GM21576 (cell line): Measurements from ENCODE around the gene RFC5.
A peak's percentile ranks its signal among the peaks of the same experiment; 100 is the strongest.
"Not testable (repeated sequence)": the region's sequence is repeated elsewhere in the genome, so short reads cannot be mapped to it uniquely, and the experiment has no call there.

Experiments used
- ATAC-seq: cut with Tn5 transposase; IDR thresholded peaks from one replicate; pipeline ENCODE4 v1.9.1; 2021; ENCODE audit warnings: mild to moderate bottlenecking, moderate library complexity; ENCODE audit not compliant: unreplicated experiment

Gene RFC5

DNA sequence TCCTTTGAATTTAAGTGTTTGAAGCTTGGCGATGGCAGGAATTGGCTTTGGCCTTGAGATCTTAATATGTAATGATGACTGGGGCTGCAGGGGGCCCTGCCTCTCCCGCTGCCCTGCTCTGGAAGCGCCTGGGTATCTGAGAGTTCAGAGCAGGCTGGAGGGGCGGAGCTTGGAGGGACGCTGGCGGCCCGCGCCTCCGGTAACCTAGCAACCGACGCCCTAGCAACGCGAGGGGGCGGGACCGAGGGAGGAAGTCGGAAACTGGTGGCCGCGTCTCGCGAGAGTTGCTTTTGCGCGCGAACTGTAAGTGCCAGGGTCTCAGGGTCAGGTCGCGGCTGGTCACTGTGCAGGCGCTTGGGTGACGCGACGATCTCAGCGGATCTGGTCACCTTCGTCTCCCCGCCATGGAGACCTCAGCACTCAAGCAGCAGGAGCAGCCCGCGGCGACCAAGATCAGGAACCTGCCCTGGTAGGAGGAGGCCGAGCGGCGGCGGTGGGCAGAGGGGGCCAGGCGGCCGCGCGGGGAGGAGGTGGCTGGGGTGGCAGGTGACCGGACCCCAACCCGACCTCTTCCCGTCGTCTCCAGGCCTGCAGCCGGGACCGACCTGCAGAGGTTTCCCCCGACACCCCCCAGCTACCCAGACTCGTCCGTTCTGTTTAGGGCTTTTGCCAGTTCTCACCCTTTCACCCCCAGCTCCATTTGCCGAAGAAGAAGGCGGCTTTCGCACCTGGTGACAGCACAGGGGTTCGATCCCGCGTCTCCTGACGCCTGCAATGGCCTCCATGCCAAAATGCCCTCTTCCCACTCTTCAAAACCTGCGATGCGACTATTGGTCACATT is at the start of gene RFC5:
TSS of gene RFC5 (plus strand) at position 280 of the 841 bp plus-strand sequence. CDS start at position 405, 125 bp downstream.
- ATAC-seq, result peak; percentile 99

DNA sequence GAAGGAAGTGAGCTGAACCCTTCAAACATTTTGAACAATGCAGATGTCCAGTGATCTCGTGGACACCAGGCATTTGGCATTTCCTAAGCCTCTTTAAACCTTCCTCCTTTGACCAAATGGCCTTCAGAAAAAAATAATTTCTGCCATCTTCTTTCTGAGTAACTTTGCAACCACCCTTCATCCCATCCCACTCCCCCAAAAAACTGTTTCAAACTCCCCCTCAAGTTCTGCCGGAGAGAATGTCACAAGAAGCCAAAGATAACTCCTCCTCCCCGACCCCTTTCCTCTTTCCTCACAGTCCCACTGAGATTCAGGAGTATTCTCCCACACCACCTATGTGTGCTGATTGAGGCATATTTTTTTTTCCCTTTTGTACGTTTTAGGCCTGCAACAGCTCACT is 49.5 kb upstream of the RFC5 start:
- no peak for ATAC-seq

GRCh38 chr12:117967512-117967911 is 49.0 kb upstream of the RFC5 start:
- ATAC-seq, result no peak

- ATAC-seq, result no peak
These were observed 48.2 kb upstream of the RFC5 start for GRCh38 chr12:117968151-117968789.

DNA sequence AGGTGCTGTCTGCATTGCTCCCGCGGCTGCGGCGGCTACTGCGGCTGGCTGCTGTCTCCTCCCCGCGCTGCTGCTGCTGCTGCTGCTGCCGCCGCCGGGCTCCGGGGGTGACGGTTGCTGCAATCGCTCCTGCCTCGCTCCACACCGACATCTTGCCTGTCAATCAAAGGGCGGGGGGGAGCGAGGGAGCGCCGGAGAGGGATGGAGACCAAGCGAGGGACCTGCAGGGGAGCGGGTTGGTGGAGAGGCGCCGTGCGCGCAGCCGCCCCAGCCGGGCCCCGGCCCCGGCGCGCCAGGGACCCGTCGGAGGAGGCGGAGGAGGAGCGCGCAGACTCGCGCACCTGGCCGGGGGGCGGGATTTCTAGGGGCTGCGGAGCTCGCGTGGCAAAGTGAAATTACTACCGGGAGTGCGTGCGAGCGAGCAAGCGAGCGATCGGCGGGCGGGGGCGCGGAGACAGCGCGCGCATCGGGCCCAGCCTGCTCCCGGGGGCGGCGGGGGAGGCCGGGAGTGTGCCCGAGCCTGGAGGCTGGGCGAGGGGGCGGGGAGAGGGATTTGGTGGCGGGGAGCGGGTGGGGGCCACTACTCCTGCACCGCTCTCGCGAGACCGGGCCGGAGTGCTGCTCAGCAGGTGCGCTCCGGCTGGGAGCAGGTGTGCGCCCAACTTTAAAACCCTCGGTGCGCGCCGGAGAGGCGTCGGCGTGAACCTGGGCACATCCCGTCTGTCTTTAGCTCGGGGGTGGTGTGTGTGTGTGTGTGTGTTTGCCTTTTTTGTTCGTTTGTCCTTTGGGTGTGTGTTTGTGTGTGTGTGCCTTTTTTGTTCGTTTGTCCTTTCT is 47.5 kb upstream of the RFC5 start, which contains the start of gene KSR2:
TSS of gene KSR2 (minus strand) at position 165 of the 834 bp plus-strand sequence. CDS start 735 bp downstream, outside the sequence.
- peak; percentile 63 for ATAC-seq

DNA sequence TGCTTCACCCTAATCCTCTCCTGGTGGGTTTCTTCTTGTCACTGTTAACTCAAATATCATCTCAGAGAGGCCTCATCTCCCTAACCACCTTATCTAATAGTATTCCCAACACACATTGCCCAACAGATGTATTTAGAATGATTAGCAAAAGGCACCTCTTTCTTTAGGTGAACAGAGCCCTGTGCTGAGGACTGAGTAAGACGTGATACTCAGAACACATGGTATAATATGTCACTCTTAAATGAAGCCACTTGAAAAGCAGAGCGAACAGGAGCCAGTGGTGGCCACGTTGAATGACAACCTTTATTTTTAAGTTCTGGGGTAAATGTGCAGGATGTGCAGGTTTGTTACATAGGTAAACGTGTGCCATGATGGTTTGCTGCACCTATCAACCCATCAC is 46.2 kb upstream of the RFC5 start:
- no peak for ATAC-seq

GRCh38 chr12:117972301-117972700 is 44.2 kb upstream of the RFC5 start:
- ATAC-seq, result no peak

DNA sequence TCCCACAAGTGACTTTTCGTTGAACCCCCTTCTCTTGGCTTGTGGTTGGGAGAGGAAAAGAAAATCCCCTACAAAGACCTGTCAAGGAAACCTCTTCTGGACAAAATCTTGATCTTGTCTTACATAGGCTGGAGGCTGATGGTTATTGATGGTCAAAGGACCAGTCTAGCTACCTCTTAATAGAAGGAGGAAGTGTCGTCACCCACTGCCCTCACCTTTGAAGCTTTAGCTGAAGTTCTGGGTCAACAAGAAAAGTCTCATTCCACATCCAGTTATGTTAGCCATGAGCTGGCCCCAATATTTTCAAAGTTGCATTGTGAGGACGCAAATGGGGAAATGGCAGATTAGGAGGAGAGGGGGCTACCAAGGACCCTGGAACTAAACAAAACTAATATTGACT is 41.5 kb upstream of the RFC5 start:
- no peak for ATAC-seq

- no peak for ATAC-seq
These were observed 39.1 kb upstream of the RFC5 start for GRCh38 chr12:117977373-117977772.

DNA sequence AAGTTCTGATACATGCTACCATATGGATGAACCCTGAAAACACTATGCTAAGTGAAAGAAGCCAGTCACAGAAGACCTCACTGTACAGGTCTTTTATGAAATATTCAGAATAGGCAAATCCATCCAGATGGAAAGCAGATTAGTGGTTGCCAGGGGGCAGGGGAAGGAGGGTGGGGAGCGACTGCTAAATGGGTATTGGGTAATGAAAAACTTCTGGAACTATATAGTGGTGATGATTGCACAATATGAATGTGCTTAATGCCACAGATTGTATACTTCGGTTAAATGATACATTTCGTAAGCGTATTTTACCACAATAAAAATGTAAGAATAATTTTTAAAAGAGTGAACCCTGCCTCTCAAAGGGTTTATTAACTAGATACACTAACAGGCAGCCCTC is 35.9 kb upstream of the RFC5 start:
- ATAC-seq, result no peak

- no peak for ATAC-seq
These were observed 35.2 kb upstream of the RFC5 start for GRCh38 chr12:117981267-117981666.

DNA sequence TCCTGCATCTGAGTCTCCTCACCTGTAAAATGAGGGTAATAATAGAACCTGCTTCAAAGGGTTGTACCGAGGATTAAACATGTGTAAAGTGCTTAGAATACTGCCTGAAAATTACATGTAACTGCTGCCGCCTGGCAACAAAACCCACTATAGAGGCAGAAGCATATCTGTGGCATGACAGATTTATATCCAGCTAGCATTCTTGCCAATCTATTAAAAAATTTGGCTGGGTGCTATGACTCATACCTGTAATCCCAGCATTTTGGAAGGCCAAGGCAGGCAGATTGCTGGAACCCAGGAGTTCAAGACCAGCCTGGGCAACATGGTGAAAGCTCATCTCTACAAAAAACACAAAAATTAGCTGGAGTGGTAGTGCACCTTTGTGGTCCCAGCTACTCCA is 31.3 kb upstream of the RFC5 start:
- no peak for ATAC-seq

DNA sequence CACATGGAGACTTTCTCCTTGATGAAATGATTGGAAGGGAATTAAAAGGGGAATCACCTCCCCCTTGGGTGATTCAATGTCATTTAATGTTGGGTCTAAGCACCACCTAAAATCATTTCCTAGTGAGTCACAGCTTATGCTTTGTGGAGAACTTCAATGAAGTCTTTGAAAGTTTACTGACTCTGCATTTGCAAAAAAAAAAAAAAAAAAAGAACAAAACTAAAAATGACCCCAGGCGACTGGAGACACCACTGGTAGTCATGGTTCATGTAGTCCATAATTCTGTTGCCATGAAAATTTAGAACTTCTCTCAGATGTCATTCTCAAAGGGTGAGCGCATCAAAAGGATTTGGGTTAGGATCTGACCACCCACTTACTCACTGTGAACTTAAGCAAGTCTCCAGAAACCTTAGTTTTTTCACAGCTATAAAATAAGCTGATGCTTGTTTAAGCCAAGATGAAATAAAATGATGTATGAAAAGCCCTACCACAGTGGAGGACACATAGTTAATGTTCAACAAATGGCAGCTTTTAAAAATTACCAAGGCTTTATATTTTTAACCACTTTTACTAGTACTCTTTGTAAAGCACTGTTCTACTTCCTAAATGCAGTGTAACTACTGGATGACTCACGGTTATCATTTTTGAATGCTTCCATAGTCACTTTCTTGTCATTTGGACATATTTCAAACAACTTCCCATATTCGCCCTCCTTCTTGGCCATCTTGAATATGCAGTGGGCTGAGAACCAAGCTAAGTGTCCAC is 29.6 kb upstream of the RFC5 start:
- no peak for ATAC-seq

DNA sequence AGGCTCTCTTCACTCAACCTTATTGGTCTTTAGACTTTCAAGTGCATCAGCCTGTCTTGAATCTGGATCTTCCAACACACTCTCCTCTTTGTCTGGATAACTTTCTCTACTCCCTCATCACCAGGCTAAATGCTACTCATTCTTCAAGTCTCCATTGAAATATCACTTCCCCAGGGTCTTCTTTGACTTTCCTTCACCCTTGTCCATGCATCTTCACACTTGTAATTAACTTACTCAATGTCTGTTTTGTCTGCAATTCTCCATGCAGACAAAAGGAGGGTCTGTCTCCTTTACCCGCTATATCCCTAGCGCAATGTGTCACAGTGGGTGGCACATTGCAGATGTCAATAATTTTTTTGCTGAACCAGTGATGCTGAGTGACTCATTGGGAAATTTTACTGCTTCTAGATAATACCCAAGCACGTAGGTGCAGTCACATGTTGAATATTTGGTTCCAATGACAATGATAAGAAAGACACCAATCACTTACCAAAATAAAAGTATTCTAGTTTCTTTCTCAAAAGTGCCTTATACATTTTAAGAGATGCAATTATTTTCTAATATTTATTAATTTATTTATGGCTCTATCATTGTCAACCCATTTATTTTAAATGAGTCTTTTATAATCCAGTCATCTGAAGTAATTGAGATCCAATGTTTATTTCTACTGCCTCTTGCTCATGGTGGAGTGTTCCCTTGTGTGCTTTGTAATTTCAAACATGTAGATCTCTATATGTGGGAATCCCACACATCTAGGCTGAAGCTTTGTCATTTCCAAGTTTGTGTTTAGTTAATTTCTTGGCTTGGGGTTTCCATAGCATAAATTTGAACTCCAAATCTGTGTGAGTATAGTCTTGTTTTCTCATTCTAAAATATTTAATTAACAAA is 21.7 kb upstream of the RFC5 start:
- no peak for ATAC-seq

- ATAC-seq, result no peak
These were observed 17.8 kb upstream of the RFC5 start for GRCh38 chr12:117998719-117999118.

DNA sequence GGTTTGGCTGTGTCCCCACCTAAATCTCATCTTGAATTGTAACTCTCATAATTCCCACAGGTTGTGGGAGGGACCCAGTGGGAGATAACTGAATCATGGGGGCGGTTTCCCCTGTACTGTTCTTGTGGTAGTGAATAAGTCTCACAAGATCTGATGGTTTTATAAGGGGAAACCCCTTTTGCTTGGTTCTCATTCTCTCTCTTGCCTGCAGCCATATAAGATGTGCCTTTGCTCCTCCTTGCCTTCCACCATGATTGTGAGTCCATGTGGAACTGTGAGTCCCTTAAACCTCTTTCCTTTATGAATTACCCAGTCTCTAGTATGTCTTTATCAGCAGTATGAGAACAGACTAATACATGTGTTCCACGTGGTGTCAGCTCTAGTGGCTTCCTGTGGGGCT is 16.7 kb upstream of the RFC5 start:
- not testable (repeated sequence) for ATAC-seq

- no peak for ATAC-seq
These were observed 5.6 kb upstream of the RFC5 start for GRCh38 chr12:118010903-118011302.

GRCh38 chr12:118011377-118011776 is 5.1 kb upstream of the RFC5 start:
- ATAC-seq, result no peak

DNA sequence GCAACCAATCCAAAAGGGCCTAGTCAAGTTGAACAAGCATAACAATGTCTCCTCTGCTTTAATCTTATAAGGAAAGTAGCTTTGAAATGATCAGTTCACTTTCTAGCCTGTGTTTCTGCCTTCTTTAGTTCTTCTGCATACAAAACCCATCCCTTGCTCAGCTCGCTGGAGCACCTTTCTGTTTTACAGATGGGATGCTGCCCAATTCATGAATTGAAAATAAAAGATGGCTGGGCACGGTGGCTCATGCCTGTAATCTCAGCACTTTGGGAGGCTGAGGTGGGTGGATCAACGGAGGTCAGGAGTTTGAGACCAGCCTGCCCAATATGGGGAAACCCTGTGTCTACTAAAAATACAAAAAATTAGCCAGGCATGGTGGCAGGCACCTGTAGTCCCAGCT is 4.5 kb upstream of the RFC5 start:
- no peak for ATAC-seq

- no peak for ATAC-seq
These were observed 3.2 kb upstream of the RFC5 start for GRCh38 chr12:118013283-118013682.
